Measurements from ENCODE around the gene PRPF19. TPM values are rescaled to one million over a fixed set of nuclear protein-coding genes. Genes with fewer than 3 reads are reported as not detected.

PRPF19 gene
- total RNA-seq, 1 donor from 2014 or later: 74.4 TPM

- H3K4me1 Mint-ChIP-seq (ENCODE audit: low read depth, unreplicated experiment): peaks cover 26% of the 10 kb centered on the region
- no peaks in the 10 kb centered on the region for H3K36me3 Mint-ChIP-seq (ENCODE audit: unreplicated experiment)
- peaks cover 4% of the 10 kb centered on the region for H3K27me3 Mint-ChIP-seq (ENCODE audit: unreplicated experiment)
- H3K9me3 Mint-ChIP-seq (ENCODE audit: unreplicated experiment): peaks cover 2% of the 10 kb centered on the region
- no peak for DNase-seq
- no peak overlapping the region for H3K4me3 Mint-ChIP-seq (ENCODE audit: unreplicated experiment)
- no peak for TF ChIP-seq CTCF (IDR thresholded peaks at IDR 0.05; ENCODE audit: partially characterized antibody, unreplicated experiment)
- no peak overlapping the region for H3K27ac Mint-ChIP-seq (ENCODE audit: unreplicated experiment)
Measured at GRCh38 chr11:60847896-60848295, 58.5 kb downstream of the PRPF19 start.

GRCh38 chr11:60847281-60847680 lies 59.1 kb downstream of the PRPF19 start:
- Mint-ChIP-seq H3K27me3 (ENCODE audit: unreplicated experiment) (peaks cover 4% of the 10 kb centered on the region), H3K9me3 (ENCODE audit: unreplicated experiment) (peaks cover 2% of the 10 kb centered on the region), H3K27ac (ENCODE audit: unreplicated experiment) (no peak overlapping the region), H3K36me3 (ENCODE audit: unreplicated experiment) (no peaks in the 10 kb centered on the region), H3K4me3 (ENCODE audit: unreplicated experiment) (no peak overlapping the region), H3K4me1 (ENCODE audit: low read depth, unreplicated experiment) (peaks cover 30% of the 10 kb centered on the region)
- TF ChIP-seq CTCF (IDR thresholded peaks at IDR 0.05; ENCODE audit: partially characterized antibody, unreplicated experiment): no peak
- no peak for DNase-seq

- no peak overlapping the region for H3K27ac Mint-ChIP-seq (ENCODE audit: unreplicated experiment)
- peak overlapping the region; percentile 67 for H3K4me3 Mint-ChIP-seq (ENCODE audit: unreplicated experiment)
- H3K27me3 Mint-ChIP-seq (ENCODE audit: unreplicated experiment): peaks cover 8% of the 10 kb centered on the region
- no peaks in the 10 kb centered on the region for H3K36me3 Mint-ChIP-seq (ENCODE audit: unreplicated experiment)
- no peak for TF ChIP-seq CTCF (IDR thresholded peaks at IDR 0.05; ENCODE audit: partially characterized antibody, unreplicated experiment)
- peaks cover 30% of the 10 kb centered on the region for H3K4me1 Mint-ChIP-seq (ENCODE audit: low read depth, unreplicated experiment)
- DNase-seq: no peak
- peaks cover 11% of the 10 kb centered on the region for H3K9me3 Mint-ChIP-seq (ENCODE audit: unreplicated experiment)
Measured at GRCh38 chr11:60845338-60845737, 61.0 kb downstream of the PRPF19 start.

GRCh38 chr11:60844870-60845221 lies 61.5 kb downstream of the PRPF19 start:
- peak overlapping the region; percentile 67 for H3K4me3 Mint-ChIP-seq (ENCODE audit: unreplicated experiment)
- H3K36me3 Mint-ChIP-seq (ENCODE audit: unreplicated experiment): no peaks in the 10 kb centered on the region
- TF ChIP-seq CTCF (IDR thresholded peaks at IDR 0.05; ENCODE audit: partially characterized antibody, unreplicated experiment): no peak
- peaks cover 8% of the 10 kb centered on the region for H3K27me3 Mint-ChIP-seq (ENCODE audit: unreplicated experiment)
- no peak for DNase-seq
- H3K9me3 Mint-ChIP-seq (ENCODE audit: unreplicated experiment): peaks cover 11% of the 10 kb centered on the region
- no peak overlapping the region for H3K27ac Mint-ChIP-seq (ENCODE audit: unreplicated experiment)
- peaks cover 30% of the 10 kb centered on the region for H3K4me1 Mint-ChIP-seq (ENCODE audit: low read depth, unreplicated experiment)

- no peak overlapping the region for H3K27ac Mint-ChIP-seq (ENCODE audit: unreplicated experiment)
- H3K36me3 Mint-ChIP-seq (ENCODE audit: unreplicated experiment): no peaks in the 10 kb centered on the region
Measured at GRCh38 chr11:60844045-60844869, 62.1 kb downstream of the PRPF19 start.

More at GRCh38 chr11:60844045-60844869, 62.1 kb downstream of the PRPF19 start:
- peak overlapping the region; percentile 88 for H3K4me3 Mint-ChIP-seq (ENCODE audit: unreplicated experiment)
- H3K9me3 Mint-ChIP-seq (ENCODE audit: unreplicated experiment): peaks cover 11% of the 10 kb centered on the region
- no peak for TF ChIP-seq CTCF (IDR thresholded peaks at IDR 0.05; ENCODE audit: partially characterized antibody, unreplicated experiment)
- H3K4me1 Mint-ChIP-seq (ENCODE audit: low read depth, unreplicated experiment): peaks cover 30% of the 10 kb centered on the region
- no peak for DNase-seq
- H3K27me3 Mint-ChIP-seq (ENCODE audit: unreplicated experiment): peaks cover 8% of the 10 kb centered on the region

Data from glutamatergic neuron (in vitro differentiated cells).